ENCODE data around the gene IL6ST.

GRCh38 chr5:56006094-56006493 lies 11.3 kb upstream of the IL6ST start:
- TF ChIP-seq ZBTB7A (tag by site-specific recombination; IDR thresholded peaks at IDR 0.05; ENCODE audit: low read depth): no peak
- TF ChIP-seq ZNF747 (tag by site-specific recombination; IDR thresholded peaks at IDR 0.05): no peak

All from HEK293 (cell line).